C4-2B (cell line): ENCODE measurements around the gene TSHR.

ENCODE experiments used
- CTCF ChIP-seq: fragments of 450-650 bp; conservative IDR thresholded peaks from 2 replicates; pipeline ENCODE4 v1.5.1; 2017; ENCODE audit warnings: mild to moderate bottlenecking
- ZFX ChIP-seq: fragments of 450-650 bp; IDR thresholded peaks from 2 replicates; pipeline ENCODE4 v1.6.1; 2017

GRCh38 chr14:81138429-81138828 is 183.0 kb downstream of the TSHR start:
- TF ChIP-seq CTCF (no peak), ZFX (no peak)
